SK-N-SH (cell line): ENCODE data around the gene CFI. TPM values are rescaled to one million over a fixed set of nuclear protein-coding genes. Genes with fewer than 3 reads are reported as not detected.

Experiments used
- CTCF ChIA-PET: fragments of 300-600, 350-600 bp; formaldehyde crosslinking; extraction: SDS; loops from one replicate; lab custom pipeline; 2021; lab: Yijun Ruan, JAX
- POLR2A ChIA-PET: fragments of 350-600 bp; sonication (Branson Sonifier 250); formaldehyde crosslinking; extraction: SDS; loops from one replicate; lab custom pipeline; 2020; ENCODE audit warnings: antibody characterized with exemption, inconsistent platforms; lab: Yijun Ruan, JAX
- DNase-seq: peaks from one replicate; pipeline ENCODE4 v3.0.0; 2012
- H2AFZ ChIP-seq: fragments of 200-600 bp; sonication (generic); 2 replicates; pipeline ENCODE4 v1.8.1; 2016; ENCODE audit warnings: antibody characterized with exemption, mild to moderate bottlenecking, low read depth
- H3F3A ChIP-seq: fragments of 200-600 bp; sonication (generic); replicated peaks from 2 replicates; pipeline ENCODE3; 2016; ENCODE audit warnings: antibody characterized with exemption, mild to moderate bottlenecking; ENCODE audit not compliant: insufficient read depth
- H3K27ac ChIP-seq, 2 experiments: fragments of 200-500 bp in 1 of 2; fragments of 200-600 bp in 1 of 2; sonication (Bioruptor generic) in 1 of 2; sonication (generic), shearing (Covaris generic) in 1 of 2; 2 replicates each; pipeline versions ENCODE4 v1.5.1 to v1.6.1; 2014 to 2016; ENCODE audit warnings: low read depth in 2 of 2, inconsistent platforms in 1 of 2, low read length in 1 of 2, mild to moderate bottlenecking in 1 of 2, mixed read lengths in 1 of 2
- H3K27me3 ChIP-seq: fragments of 200-600 bp; sonication (generic), shearing (Covaris generic); 2 replicates; pipeline ENCODE4 v1.6.1; 2016; ENCODE audit warnings: mixed run types; ENCODE audit not compliant: insufficient read depth
- H3K36me3 ChIP-seq, 2 experiments: fragments of 200-500 bp in 1 of 2; fragments of 200-600 bp in 1 of 2; sonication (Bioruptor generic) in 1 of 2; sonication (generic) in 1 of 2; replicated peaks in 1 of 2; 2 replicates each; pipeline versions ENCODE3 to v1.5.1; 2014 to 2016; ENCODE audit warnings: low read length in 1 of 2, mild to moderate bottlenecking in 1 of 2; ENCODE audit not compliant: insufficient read depth in 2 of 2, control insufficient read depth in 1 of 2
- H3K4me1 ChIP-seq, 2 experiments: fragments of 200-500 bp in 1 of 2; fragments of 200-600 bp in 1 of 2; sonication (Bioruptor generic) in 1 of 2; sonication (generic), shearing (Covaris generic) in 1 of 2; 2 replicates each; pipeline versions ENCODE4 v1.5.1 to v1.6.1; 2014 to 2016; ENCODE audit warnings: low read depth in 1 of 2, low read length in 1 of 2, mixed run types in 1 of 2; ENCODE audit not compliant: insufficient read depth in 2 of 2, control insufficient read depth in 1 of 2
- H3K4me2 ChIP-seq: fragments of 200-600 bp; sonication (generic), shearing (Covaris generic); 2 replicates; pipeline ENCODE4 v1.6.1; 2017; ENCODE audit warnings: mixed run types
- H3K4me3 ChIP-seq, 2 experiments: fragments of 200-500 bp in 1 of 2; fragments of 200-600 bp in 1 of 2; sonication (Bioruptor generic) in 1 of 2; sonication (generic), shearing (Covaris generic) in 1 of 2; 2 replicates each; pipeline versions ENCODE4 v1.5.1 to v1.8.1; 2014 to 2016; ENCODE audit warnings: low read depth in 2 of 2, inconsistent platforms in 1 of 2, low read length in 1 of 2, mild to moderate bottlenecking in 1 of 2, mixed read lengths in 1 of 2, moderate library complexity in 1 of 2
- H3K79me2 ChIP-seq: fragments of 200-600 bp; sonication (generic); 2 replicates; pipeline ENCODE4 v1.8.1; 2017; ENCODE audit warnings: mild to moderate bottlenecking; ENCODE audit not compliant: insufficient read depth
- H3K9ac ChIP-seq: fragments of 200-600 bp; sonication (generic); 2 replicates; pipeline ENCODE4 v1.6.1; 2017; ENCODE audit warnings: mixed run types
- H3K9me2 ChIP-seq: fragments of 200-600 bp; sonication (generic); 2 replicates; pipeline ENCODE4 v1.6.1; 2017; ENCODE audit warnings: mixed run types
- H3K9me3 ChIP-seq: fragments of 200-600 bp; sonication (generic); 2 replicates; pipeline ENCODE4 v1.6.1; 2017; ENCODE audit warnings: mixed run types, mild to moderate bottlenecking, moderate library complexity
- H4K20me1 ChIP-seq: fragments of 200-600 bp; sonication (generic); 2 replicates; pipeline ENCODE4 v1.6.1; 2017; ENCODE audit warnings: mild to moderate bottlenecking, mixed run types; ENCODE audit not compliant: insufficient read depth
- CHD2 ChIP-seq: fragments of 150-350 bp; IDR thresholded peaks from 2 replicates; pipeline ENCODE4 v1.6.1; 2018; ENCODE audit warnings: low read length; ENCODE audit not compliant: partially characterized antibody
- ELF1 ChIP-seq: IDR thresholded peaks from 2 replicates; pipeline ENCODE4 v1.4.0; 2012
- FOXJ3 ChIP-seq: sonication (generic); formaldehyde crosslinking; IDR thresholded peaks from 2 replicates; pipeline ENCODE4 v1.5.1; 2020; ENCODE audit warnings: mild to moderate bottlenecking, missing genetic modification reagents
- GATA2 ChIP-seq: sonication (generic); formaldehyde crosslinking; IDR thresholded peaks from 2 replicates; pipeline ENCODE4 v1.5.0; 2020; ENCODE audit warnings: mild to moderate bottlenecking, missing genetic modification reagents
- JUND ChIP-seq: IDR thresholded peaks from 2 replicates; pipeline ENCODE4 v1.4.0; 2012
- NRF1 ChIP-seq: IDR thresholded peaks from 2 replicates; pipeline ENCODE4 v1.6.1; 2012; ENCODE audit warnings: low read depth, mild to moderate bottlenecking, low read length
- WGBS: methylation state at CpG from one replicate; pipeline ENCODE4 v1.1.6; 2017; ENCODE audit warnings: low lambda C conversion rate; 5-methylcytosine and 5-hydroxymethylcytosine counted together
- polyA plus RNA-seq, 3 experiments: library from polyadenylated mRNA; depleted of rRNA; stranded (reverse); fragments of >200 nt; gene quantifications; 2 replicates each; pipeline ENCODE4 v1.2.3, GENCODE V29; 2012
- TF ChIP-seq, protein P1 (sequence below): IDR thresholded peaks from 2 replicates; pipeline ENCODE4; 2012
- TF ChIP-seq, protein P2 (sequence below): fragments of 150-350 bp; IDR thresholded peaks from 2 replicates; pipeline ENCODE4 v1.6.1; 2016; ENCODE audit warnings: mild to moderate bottlenecking, low read depth, low read length
- TF ChIP-seq, protein P3 (sequence below): IDR thresholded peaks from 2 replicates; pipeline ENCODE4 v1.6.1; 2012; ENCODE audit warnings: mild to moderate bottlenecking, low read depth, low read length, moderate library complexity

Gene CFI
- polyA plus RNA-seq, 1 of the 3 experiments (the other 2 are of a cell fraction): 19.6 TPM

DNA sequence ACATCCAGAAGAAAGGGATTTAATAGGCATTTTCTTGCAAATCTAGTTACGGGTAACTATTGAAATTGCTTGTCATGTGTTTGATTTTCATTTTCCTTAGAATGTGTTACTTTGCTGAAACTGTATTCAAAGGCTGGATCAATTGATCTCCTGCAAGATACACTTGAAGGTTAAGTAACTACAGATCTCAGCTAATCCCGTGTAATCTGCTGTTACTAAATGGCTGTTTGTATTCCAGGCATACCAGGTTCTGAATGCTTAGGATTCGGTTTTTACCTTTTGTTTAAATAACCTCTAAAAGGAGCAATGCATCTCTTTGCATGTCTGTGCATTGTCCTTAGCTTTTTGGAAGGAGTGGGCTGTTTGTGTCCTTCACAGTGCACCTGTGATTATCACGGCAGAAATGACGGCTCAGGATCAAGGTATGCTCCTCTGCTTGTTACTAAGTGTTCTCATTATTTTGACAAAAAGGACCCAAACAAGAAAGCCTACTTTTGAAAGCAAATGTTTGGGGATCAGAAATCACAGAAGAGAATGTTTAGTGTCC is 46.2 kb upstream of the CFI start, which contains the start of gene LRIT3:
LRIT3 (plus strand) TSS at position 212 of the 547 bp plus-strand sequence; CDS start at position 307, 95 bp downstream.
- Histone ChIP-seq H3K79me2 (no peaks in the 10 kb centered on the region), H3K27ac (no peak within 1 kb of the TSS), H3F3A (no peaks in the 10 kb centered on the region), H3K9me2 (no peaks in the 10 kb centered on the region), H4K20me1 (no peaks in the 10 kb centered on the region), H3K9ac (no peak within 1 kb of the TSS), H3K36me3 (no peaks in the 10 kb centered on the region), H3K4me3 (no peak within 1 kb of the TSS), H3K4me2 (no peak within 1 kb of the TSS), H3K4me1 (no peaks in the 10 kb centered on the region), H2AFZ (no peak within 1 kb of the TSS), H3K27me3 (0 out of 2 replicates have a peak, but pooled peaks cover 5% of the 10 kb centered on the region), H3K9me3 (no peaks in the 10 kb centered on the region)
- WGBS: 55% methylated on average over 5 of the region's 5 CpGs
- TF ChIP-seq, protein P1, sequence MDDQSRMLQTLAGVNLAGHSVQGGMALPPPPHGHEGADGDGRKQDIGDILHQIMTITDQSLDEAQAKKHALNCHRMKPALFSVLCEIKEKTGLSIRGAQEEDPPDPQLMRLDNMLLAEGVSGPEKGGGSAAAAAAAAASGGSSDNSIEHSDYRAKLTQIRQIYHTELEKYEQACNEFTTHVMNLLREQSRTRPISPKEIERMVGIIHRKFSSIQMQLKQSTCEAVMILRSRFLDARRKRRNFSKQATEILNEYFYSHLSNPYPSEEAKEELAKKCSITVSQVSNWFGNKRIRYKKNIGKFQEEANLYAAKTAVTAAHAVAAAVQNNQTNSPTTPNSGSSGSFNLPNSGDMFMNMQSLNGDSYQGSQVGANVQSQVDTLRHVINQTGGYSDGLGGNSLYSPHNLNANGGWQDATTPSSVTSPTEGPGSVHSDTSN: no peak
- TF ChIP-seq, protein P2, sequence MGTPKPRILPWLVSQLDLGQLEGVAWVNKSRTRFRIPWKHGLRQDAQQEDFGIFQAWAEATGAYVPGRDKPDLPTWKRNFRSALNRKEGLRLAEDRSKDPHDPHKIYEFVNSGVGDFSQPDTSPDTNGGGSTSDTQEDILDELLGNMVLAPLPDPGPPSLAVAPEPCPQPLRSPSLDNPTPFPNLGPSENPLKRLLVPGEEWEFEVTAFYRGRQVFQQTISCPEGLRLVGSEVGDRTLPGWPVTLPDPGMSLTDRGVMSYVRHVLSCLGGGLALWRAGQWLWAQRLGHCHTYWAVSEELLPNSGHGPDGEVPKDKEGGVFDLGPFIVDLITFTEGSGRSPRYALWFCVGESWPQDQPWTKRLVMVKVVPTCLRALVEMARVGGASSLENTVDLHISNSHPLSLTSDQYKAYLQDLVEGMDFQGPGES: no peak
- no peak for TF ChIP-seq JUND
- TF ChIP-seq CHD2: no peak
- no peak for DNase-seq
- CTCF ChIA-PET: interaction anchor here (1.0 kb wide), 1 partner anchor 16 kb away, joined by 3 read pairs; no protein-coding TSS in a partner anchor
- POLR2A ChIA-PET: no interaction called here

DNA sequence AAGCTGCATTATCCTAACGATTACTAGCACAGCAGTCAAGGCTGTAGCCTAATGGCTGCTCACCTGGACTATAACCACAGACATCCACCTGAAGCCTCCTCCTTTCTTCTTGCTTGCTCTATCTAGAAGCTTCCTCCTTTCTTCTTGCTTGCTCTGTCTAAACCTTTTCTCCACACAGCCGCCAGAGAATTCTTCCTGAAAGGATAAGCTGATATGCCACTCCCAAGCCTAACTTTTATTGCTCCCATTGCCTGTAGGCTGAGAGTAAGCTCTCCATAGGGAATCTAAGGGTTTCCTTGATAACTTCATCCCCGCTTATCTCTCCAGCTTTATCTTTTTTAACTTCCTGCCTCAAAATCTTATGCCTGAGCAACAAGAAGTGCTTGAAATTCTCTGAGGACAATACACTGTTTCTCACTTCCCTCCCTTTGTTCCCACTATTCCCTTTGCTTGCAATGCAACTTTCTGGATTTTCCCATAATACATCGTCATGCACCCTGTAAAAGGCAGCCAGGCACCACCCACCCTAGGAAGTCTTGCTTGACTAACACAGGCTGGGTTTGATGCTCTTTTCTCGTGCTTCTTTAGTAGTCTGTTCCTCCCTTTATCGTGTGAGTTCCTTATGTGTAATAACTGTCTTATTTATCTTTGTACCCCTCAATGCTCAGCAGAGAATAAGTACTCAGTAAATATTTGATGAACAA is 44.7 kb upstream of the CFI start:
- H3K9me3 ChIP-seq: no peaks in the 10 kb centered on the region
- H3K79me2 ChIP-seq: no peaks in the 10 kb centered on the region
- POLR2A ChIA-PET: no interaction called here
- no peak for DNase-seq
- H3K9me2 ChIP-seq: no peaks in the 10 kb centered on the region
- no peak overlapping the region for H3K9ac ChIP-seq
- 25% methylated on average over 6 of the region's 6 CpGs for WGBS
- CTCF ChIA-PET: interaction anchor here (1.0 to 1.1 kb wide), 2 partner anchors 16 to 419 kb away, joined by 3 read pairs; no protein-coding TSS in a partner anchor
- H3K27me3 ChIP-seq: peaks cover 5% of the 10 kb centered on the region; the same call in 1 of the 2 replicates
- no peaks in the 10 kb centered on the region for H3F3A ChIP-seq
- H3K4me3 ChIP-seq: no peak overlapping the region
- no peaks in the 10 kb centered on the region for H3K36me3 ChIP-seq
- H4K20me1 ChIP-seq: no peaks in the 10 kb centered on the region
- H2AFZ ChIP-seq: no peak overlapping the region
- no peak overlapping the region for H3K4me2 ChIP-seq
- no peak for TF ChIP-seq FOXJ3
- no peak for TF ChIP-seq NRF1
- TF ChIP-seq, protein P3, sequence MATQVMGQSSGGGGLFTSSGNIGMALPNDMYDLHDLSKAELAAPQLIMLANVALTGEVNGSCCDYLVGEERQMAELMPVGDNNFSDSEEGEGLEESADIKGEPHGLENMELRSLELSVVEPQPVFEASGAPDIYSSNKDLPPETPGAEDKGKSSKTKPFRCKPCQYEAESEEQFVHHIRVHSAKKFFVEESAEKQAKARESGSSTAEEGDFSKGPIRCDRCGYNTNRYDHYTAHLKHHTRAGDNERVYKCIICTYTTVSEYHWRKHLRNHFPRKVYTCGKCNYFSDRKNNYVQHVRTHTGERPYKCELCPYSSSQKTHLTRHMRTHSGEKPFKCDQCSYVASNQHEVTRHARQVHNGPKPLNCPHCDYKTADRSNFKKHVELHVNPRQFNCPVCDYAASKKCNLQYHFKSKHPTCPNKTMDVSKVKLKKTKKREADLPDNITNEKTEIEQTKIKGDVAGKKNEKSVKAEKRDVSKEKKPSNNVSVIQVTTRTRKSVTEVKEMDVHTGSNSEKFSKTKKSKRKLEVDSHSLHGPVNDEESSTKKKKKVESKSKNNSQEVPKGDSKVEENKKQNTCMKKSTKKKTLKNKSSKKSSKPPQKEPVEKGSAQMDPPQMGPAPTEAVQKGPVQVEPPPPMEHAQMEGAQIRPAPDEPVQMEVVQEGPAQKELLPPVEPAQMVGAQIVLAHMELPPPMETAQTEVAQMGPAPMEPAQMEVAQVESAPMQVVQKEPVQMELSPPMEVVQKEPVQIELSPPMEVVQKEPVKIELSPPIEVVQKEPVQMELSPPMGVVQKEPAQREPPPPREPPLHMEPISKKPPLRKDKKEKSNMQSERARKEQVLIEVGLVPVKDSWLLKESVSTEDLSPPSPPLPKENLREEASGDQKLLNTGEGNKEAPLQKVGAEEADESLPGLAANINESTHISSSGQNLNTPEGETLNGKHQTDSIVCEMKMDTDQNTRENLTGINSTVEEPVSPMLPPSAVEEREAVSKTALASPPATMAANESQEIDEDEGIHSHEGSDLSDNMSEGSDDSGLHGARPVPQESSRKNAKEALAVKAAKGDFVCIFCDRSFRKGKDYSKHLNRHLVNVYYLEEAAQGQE: no peak
- no peak for TF ChIP-seq ELF1
- TF ChIP-seq GATA2 (CRISPR knock-in tag): no peak
- no peaks in the 10 kb centered on the region for H3K4me1 ChIP-seq
- no peak overlapping the region for H3K27ac ChIP-seq
